ENCODE results near the gene HBZ. TPM values are rescaled to one million over a fixed set of nuclear protein-coding genes. Genes with fewer than 3 reads are reported as not detected.
"Not testable (repeated sequence)": the region's sequence is repeated elsewhere in the genome, so short reads cannot be mapped to it uniquely, and the experiment has no call there.

HBZ gene
- polyA plus RNA-seq, 3 donors = 0.12 to 0.71 TPM; not detected in 1

GRCh38 chr16:130533-131173 is 21.8 kb upstream of the HBZ start:
- 86 to 96% (median 95%) methylated on average over 15 of the region's 15 CpGs for WGBS, 3 donors
- H3K27ac ChIP-seq (ENCODE audit: low read depth, low read length) = no peak overlapping the region

- 93 to 95% (median 94%) methylated on average over 7 of the region's 7 CpGs for WGBS, 3 donors
- H3K27ac ChIP-seq (ENCODE audit: low read depth, low read length) = no peak overlapping the region
These were observed 20.3 kb upstream of the HBZ start for GRCh38 chr16:132120-132519.

- 88 to 97% (median 93%) methylated on average over 2 of the region's 2 CpGs for WGBS, 3 donors
- H3K27ac ChIP-seq (ENCODE audit: low read depth, low read length) = no peak overlapping the region
These were observed 18.7 kb upstream of the HBZ start for GRCh38 chr16:133716-134115.

GRCh38 chr16:138049-138417 is 14.4 kb upstream of the HBZ start:
- WGBS, 3 donors = 0 to 3% (median 1%) methylated on average over 20 to 30 of the region's 30 CpGs
- no peak overlapping the region for H3K27ac ChIP-seq (ENCODE audit: low read depth, low read length)

- WGBS, 3 donors = 64 to 73% (median 68%) methylated on average over 10 of the region's 10 CpGs
- no peak overlapping the region for H3K27ac ChIP-seq (ENCODE audit: low read depth, low read length)
These were observed 12.1 kb upstream of the HBZ start for GRCh38 chr16:140175-140857.

- 76 to 87% (median 80%) methylated on average over 12 of the region's 12 CpGs for WGBS, 3 donors
- no peak overlapping the region for H3K27ac ChIP-seq (ENCODE audit: low read depth, low read length)
These were observed 10.0 kb upstream of the HBZ start for GRCh38 chr16:142405-142967.

- WGBS, 3 donors = 80 to 88% (median 84%) methylated on average over 6 of the region's 6 CpGs
- H3K27ac ChIP-seq (ENCODE audit: low read depth, low read length) = no peak overlapping the region
These were observed 9.4 kb upstream of the HBZ start for GRCh38 chr16:143047-143446.

GRCh38 chr16:143456-143855 is 9.0 kb upstream of the HBZ start:
- H3K27ac ChIP-seq (ENCODE audit: low read depth, low read length) = no peak overlapping the region
- 48 to 66% (median 60%) methylated on average over 6 of the region's 6 CpGs for WGBS, 3 donors

- H3K27ac ChIP-seq (ENCODE audit: low read depth, low read length) = no peak overlapping the region
- 82 to 84% (median 82%) methylated on average over 14 of the region's 14 CpGs for WGBS, 3 donors
These were observed 7.6 kb upstream of the HBZ start for GRCh38 chr16:144797-145252.

- WGBS, 3 donors = 84 to 88% (median 85%) methylated on average over 2 of the region's 2 CpGs
- no peak overlapping the region for H3K27ac ChIP-seq (ENCODE audit: low read depth, low read length)
These were observed 5.8 kb upstream of the HBZ start for GRCh38 chr16:146646-147045.

- WGBS, 3 donors = 37 to 47% (median 46%) methylated on average over 9 of the region's 9 CpGs
- H3K27ac ChIP-seq (ENCODE audit: low read depth, low read length) = no peak overlapping the region
These were observed 3.3 kb upstream of the HBZ start for GRCh38 chr16:149024-149660.

GRCh38 chr16:153129-153521 is 681 bp downstream of the HBZ start:
- H3K27ac ChIP-seq (ENCODE audit: low read depth, low read length) = not testable (repeated sequence)
- 45 to 51% (median 46%) methylated on average over 3 to 4 of the region's 6 CpGs for WGBS, 3 donors

GRCh38 chr16:153550-154216 is 1.2 kb downstream of the HBZ start:
- not testable (repeated sequence) for H3K27ac ChIP-seq (ENCODE audit: low read depth, low read length)
- WGBS, 3 donors = no CpG with 5 or more reads among the region's 74 CpGs

GRCh38 chr16:154217-155030 is 2.0 kb downstream of the HBZ start:
- WGBS, 3 donors = 1 to 3% (median 2%) methylated on average over 46 to 48 of the region's 59 CpGs

GRCh38 chr16:155031-155398 is 2.6 kb downstream of the HBZ start:
- H3K27ac ChIP-seq (ENCODE audit: low read depth, low read length) = no peak overlapping the region
- 58 to 74% (median 58%) methylated on average over 7 of the region's 7 CpGs for WGBS, 3 donors

More at GRCh38 chr16:154217-155030, 2.0 kb downstream of the HBZ start:
- H3K27ac ChIP-seq (ENCODE audit: low read depth, low read length) = no peak overlapping the region

GRCh38 chr16:159136-159849 is 6.8 kb downstream of the HBZ start:
- H3K27ac ChIP-seq (ENCODE audit: low read depth, low read length) = no peak overlapping the region
- 45 to 61% (median 53%) methylated on average over 6 of the region's 6 CpGs for WGBS, 3 donors

GRCh38 chr16:160242-160641 is 7.8 kb downstream of the HBZ start:
- 54 to 75% (median 71%) methylated on average over 8 to 20 of the region's 20 CpGs for WGBS, 3 donors
- H3K27ac ChIP-seq (ENCODE audit: low read depth, low read length) = not testable (repeated sequence)
